GM18520 (cell line): ENCODE results near the gene EID3.

Experiments
- ATAC-seq: cut with Tn5 transposase; IDR thresholded peaks from one replicate; pipeline ENCODE4 v1.9.1; 2021; ENCODE audit not compliant: unreplicated experiment

The EID3 gene

DNA sequence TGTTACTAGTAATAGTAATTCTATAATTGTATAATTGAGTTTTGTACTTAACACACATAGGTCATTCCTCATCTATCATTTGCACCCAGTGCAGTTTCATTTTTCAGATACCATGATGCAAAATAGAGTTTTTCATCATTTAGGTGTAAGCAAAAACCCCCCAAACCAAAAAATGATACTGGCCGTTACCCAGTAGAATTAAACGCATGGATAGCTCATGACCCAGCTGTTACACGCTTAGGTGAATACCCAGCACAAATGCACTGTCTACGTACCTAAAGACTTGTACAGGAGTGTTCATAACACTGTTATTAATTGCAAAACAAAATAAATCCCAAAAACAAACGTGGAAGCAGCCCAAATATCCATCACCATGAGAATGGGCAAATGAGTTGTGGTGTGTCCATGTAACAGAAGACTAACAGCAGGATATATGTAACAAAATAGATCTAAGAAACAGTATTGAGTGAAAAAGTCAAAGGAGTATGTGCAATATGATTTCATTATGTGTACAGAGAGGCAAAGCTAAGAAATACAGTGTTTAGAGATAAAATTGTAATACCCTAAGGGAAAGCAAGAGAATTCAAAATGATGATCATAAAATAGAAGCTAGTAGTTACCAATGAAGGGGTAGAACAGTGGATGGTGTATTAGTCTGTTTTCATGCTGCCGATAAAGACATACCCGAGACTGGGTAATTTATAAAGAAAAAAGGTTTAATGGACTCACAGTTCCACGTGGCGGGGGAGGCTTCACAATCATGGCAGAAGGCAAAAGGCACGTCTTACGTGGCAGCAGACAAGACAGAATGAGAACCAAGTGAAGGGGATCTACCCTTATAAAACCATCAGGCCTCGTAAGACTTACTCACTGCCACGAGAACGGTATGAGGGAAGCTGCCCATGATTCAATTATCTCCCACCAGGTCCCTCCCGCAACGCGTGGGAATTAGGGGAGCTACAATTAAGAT lies 49.8 kb downstream of the EID3 start:
- no peak for ATAC-seq

DNA sequence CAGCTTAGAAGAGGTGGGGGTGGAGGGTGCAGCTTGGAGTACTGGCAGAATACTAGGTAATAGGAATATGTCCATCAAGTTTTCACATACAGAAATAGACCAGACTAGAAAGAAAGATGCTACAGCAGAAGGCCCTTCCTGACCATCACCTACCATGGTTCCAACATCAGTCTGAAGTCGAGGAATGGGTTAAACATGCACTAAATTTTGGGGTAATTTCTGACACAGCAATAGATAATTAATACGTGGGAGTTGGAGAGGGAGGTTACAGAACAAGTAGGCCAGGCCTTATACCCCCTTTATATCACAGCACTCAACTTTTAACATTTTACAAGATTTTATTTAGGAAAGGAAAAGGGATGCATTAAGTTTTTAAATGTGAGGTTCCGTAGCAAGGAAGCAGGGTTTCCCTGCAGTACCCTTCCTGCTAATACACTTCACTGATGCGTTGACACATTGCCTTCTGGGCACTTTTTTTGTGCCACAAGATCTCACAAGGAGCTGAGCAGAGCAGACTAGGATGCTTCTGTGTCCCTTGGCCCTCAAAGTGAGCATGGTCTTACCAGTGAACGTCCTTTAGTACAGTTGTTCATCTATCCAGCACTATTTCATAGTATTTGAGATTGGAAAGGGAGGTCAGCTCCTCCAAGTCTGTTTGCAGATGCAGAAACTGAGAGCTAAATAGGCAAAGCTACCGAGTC lies 50.8 kb downstream of the EID3 start:
- no peak for ATAC-seq
